Stimulated activated CD4-positive, alpha-beta T cell treated with anti-CD3 and anti-CD28 coated beads, Interleukin-4, amount 100 ng/mL, for 1 hour (primary cell): ENCODE measurements around the gene DRD4.

ENCODE experiments used
- DNase-seq: peaks from one replicate; pipeline ENCODE4 v3.0.0-alpha.2; 2020

DRD4 gene

DNA sequence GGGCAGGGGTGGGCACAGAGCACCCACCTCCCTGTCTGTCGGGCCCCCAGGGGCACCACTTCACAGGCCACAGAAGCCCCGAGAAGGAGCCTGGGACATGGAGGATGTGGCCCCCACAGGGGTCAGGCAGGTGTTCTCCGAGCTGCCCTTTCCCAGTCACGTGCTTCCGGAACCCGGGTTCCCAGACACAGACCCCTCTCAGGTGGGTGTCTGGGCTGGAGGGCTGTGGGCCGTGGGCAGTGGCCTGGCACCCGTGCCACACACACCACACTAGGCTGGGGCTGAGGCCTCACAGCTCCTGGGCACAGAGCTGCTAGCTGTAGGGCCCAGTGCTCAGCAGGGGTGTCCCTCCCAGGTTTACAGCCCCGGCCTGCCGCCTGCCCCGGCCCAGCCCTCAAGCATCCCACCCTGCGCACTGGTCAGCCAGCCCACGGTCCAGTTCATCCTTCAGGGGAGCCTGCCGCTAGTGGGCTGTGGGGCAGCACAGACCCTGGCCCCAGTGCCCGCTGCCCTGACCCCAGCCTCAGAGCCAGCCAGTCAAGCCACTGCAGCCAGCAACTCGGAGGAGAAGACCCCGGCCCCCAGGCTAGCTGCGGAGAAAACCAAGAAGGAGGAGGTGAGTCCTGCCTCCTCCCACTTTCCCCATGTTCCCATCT is 26.8 kb upstream of the DRD4 start:
- DNase-seq, result no peak

DNA sequence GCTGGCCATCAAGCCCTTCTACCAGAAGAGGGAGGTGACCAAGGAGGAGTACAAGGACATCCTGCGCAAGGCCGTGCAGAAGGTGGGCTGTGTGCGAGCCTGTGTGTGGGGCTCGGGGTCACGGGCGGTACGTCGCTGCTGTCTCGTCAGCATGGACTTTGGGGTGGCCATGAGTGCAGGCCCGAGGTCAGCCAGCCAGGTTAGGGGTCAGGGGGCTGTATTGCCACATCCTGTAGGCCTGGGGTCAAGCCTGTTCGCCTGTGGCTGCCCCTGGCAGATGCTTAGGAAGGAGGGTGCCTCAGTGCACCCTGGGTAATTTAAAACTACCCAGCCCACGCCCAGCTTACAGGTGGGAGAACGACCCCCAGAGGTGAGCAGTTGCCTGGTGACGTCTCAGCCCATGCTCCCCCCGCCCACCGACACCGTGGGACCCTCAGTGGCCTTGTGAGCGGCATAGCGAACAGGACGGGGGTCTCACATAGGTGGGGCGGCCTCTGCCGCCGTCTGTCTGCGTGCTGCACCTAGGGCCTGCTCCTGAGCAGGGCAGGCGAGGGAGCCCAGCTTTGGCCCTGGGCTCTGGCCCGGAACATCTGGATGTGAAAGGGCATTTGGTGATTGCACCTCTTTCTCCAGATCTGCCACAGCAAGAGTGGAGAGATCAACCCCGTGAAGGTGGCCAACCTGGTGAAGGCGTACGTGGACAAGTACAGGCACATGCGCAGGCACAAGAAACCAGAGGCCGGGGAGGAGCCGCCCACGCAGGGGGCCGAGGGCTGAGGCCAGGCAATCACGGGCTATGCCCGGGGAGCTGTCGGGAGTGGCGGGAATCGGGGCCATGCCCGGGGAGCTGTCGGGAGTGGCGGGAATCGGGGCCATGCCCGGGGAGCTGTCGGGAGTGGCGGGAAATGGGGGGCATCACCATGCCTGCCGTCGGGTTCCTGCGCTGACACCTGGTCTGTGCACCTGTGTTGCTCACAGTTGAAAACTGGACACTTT is 25.8 kb upstream of the DRD4 start:
- DNase-seq, result no peak

- no peak for DNase-seq
Observed at GRCh38 chr11:612201-612960, 24.7 kb upstream of the DRD4 start.

- DNase-seq, result no peak
Observed at GRCh38 chr11:612961-613300, 24.1 kb upstream of the DRD4 start.

DNA sequence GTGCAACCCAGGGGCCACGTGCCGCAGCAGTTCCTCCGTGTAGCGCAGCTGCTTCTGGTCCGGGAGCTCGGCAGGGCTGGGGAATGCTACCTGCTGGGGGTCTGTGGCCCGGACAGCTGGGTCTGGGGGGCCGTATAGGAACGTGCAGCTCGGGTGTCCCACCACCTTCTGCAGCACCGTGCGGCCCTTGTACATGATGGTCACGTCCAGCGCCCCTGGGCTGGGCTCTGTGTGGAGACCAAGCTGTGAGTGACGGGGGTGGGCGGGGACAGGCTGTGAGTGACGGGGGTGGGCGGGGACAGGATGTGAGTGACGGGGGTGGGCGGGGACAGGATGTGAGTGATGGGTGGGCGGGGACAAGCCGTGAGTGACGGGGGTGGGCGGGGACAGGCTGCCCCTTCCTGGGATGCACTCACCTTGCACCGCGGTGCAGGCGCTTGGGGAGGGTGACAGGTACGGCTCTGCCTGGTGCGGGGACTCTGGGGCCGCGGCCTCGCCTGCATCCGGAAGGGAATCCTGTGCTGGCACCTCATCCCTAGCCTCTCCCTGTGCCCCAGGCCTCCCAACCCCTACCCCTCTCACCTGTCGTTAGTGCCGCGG is 23.6 kb upstream of the DRD4 start:
- DNase-seq, result peak; percentile 83

DNA sequence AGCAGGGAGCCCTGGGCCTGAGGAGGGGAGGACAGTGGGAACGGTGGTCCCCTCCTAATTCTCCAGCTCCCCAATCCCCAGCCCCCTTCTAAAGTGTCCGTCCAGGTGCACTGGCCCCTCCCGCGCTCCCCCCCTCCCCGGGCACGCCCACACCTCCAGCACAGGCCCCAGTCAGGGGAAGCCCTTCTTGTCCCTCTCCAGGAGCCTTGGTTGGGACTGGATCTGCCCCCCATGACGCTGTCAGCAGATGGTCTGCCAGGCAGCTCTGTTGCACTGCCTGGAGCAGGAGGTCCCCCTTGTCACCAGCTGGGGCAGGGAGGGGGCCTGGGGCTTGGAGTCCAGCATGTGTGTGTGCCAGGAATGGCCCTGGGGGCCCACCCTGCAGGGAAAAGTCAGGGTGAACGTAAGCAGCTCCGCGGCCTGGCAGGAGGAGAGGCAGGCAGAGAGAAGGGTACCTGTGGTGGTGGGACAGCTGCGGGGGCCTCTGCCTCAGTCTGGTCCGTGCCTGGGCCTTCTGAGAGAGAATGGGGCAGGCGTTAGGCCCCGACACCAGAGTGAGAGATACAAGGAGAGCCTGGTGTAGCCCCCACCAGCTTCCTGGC is 22.9 kb upstream of the DRD4 start:
- DNase-seq, result no peak

- DNase-seq, result no peak
Observed at GRCh38 chr11:614623-615503, 22.2 kb upstream of the DRD4 start.

DNA sequence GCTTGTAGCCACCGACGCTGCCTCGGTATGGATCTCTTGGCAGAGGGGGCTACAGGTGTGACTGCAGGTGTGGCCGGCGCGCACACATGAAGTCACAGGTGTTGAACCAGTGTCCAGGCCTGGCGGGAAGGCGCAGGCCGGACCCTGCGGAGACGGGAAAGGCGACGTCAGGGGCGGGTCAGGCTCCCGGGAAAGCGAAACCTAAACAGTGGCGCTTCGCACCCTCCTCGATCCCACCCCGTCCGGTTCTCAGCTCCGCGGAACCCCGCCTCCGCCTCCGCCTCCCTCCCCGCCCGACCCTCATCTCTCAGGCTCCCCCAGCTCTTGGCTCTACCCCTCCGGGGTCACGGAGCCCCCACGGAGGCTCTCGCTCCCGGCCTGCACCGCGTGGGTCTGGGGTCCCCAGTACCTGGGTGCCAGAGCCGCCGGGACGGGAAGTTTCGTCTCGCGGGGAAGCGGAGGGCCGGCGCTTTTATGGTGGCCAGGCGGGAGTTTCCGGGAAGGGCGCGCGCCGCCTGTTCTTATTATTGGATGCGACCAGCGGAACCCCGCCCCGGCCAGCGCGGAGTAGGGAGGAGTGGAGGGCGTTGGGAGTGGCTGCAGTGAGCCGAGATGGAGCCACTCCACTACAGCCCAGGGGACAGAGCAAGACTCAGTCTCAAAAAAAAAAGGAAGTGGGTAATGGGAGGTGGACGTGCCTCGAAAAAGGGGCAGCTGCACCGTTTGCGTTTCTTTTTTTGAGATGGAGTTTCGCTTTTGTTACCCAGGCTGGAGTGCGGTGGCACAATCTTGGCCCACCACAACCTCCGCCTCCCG is 21.4 kb upstream of the DRD4 start, which contains the start of gene IRF7:
IRF7 (minus strand) TSS at position 447 of the 816 bp plus-strand sequence. CDS start 586 bp downstream, outside the sequence.
- DNase-seq, result peak; percentile 78

- DNase-seq, result no peak
Observed at GRCh38 chr11:616320-617198, 20.5 kb upstream of the DRD4 start.

GRCh38 chr11:617199-617911 is 19.7 kb upstream of the DRD4 start:
- no peak for DNase-seq

- DNase-seq, result no peak
Observed at GRCh38 chr11:617912-618682, 19.0 kb upstream of the DRD4 start.

DNA sequence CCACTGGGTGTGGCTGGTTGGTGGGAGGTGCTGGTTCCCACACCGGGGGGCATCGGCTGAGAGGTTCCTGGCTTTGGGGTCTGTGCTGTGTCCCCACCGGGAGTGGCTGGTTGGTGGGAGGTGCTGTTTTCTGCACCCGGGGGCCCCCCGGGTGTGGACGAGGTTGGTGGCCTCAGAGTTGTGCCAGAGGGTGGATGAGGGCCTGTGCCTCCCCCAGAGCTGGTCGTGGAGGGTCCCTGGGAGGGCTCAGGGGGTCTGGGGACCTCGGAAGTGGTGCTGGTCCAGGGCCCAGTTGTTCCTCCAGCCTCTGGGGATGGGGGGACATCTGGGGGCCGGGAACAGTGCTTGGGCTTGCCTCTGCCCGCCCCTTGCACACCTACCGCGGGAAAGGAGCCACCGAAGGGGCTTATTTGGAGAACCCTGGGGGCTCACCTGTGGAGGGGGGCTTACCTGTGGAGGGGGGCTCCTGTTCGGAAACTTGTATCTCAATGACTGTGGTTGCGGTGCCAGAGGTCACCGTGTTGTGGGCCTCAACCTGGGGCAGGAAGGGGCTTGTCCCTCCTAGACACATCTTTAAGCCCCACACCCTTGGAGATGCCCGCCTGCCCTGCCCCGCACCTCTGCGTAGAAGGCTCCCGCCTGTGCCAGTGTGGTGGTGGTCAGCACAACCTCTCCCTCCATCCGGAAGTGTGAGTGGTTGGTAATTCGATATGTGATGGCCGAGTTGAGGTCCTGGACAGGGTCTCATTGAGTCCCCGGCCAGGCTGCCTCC is 18.0 kb upstream of the DRD4 start:
- no peak for DNase-seq

- no peak for DNase-seq
Observed at GRCh38 chr11:619628-620050, 17.4 kb upstream of the DRD4 start.

DNA sequence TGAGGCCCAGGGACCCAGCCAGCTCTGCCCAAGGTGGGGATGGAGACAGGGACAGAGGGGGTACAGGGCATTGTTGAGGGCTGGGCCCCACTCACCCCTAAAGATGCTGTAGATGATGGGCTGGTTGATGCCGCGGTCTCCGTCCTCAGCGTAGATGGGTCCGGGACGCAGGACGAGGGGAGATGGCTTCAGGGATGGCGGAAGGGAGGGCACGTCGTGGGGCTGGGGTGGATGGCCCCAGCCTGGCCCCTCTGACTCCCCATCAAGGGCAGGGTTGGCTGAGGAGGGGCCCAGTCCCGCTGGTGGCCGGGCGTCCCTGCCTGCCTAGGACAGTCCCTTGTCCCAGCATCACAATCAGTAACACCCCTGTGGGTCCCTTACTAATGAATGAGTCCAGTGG is 16.9 kb upstream of the DRD4 start:
- DNase-seq, result no peak

DNA sequence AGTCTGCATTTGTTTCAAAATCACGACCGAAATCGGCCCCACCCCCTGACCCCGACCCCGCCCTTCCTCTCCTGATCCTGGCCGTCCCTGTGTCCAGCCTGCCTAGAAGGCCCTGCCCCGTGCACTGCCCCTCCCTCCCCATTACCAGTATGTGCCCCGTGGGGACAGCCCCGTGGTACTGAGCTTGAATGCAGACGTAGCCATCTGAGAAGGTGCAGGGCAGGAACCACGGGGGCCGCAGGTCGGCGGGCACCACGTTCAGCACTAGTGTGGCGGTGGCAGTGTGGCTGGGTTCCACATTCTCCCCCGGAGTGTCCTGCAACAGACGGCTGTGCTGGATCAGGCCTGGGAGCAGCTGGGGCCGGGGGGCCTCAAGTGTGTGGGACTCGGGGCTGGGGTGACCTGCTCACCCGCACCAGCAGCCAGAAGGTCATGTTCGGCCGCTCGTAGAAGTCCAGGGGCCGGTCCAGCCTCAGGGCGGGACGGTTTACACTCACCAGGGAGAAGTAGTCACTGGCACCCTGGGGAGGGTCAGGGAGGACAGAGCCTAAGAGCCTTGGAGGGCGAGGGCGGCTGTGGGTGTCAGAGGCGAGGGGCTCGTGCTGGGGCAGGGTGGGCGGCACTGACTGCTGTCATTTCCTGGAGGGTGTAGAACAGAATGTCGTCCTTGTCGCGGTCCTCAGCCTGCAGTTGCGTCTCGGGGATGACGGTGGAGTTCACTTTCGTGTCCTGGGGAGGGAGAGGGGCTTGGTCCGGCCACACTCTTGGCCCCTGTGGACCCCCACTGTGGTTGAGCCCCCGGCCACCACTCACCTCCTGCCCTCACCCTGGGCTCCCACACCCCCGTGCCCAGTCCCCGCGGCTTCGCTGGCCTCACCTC is 15.9 kb upstream of the DRD4 start:
- no peak for DNase-seq

DNA sequence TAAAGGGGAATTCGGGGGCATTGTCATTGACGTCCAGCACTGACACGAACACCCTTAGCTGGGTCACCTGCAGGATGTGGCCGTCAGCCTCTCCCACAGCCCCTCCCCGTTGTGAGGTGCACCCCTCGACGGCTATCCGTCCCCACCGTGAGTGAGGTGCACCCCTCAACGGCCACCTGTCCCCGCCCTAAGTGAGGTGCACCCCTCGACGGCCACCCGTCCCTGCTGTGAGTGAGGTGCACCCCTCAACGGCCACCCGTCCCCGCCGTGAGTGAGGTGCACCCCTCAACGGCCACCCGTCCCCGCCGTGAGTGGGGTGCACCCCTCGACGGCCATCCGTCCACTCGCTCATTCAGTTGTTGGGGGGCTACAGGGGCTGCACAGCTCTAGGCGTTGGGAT is 15.2 kb upstream of the DRD4 start:
- DNase-seq, result no peak
